Activated T-cell treated with anti-CD3 and anti-CD28 coated beads, Interleukin-2, amount 50 U/mL, for 24 hours (primary cell): ENCODE measurements around the gene TRIM47.
A peak's percentile ranks its signal among the peaks of the same experiment; 100 is the strongest.
"Not testable (repeated sequence)": the region's sequence is repeated elsewhere in the genome, so short reads cannot be mapped to it uniquely, and the experiment has no call there.

ENCODE experiments used
- DNase-seq: peaks from one replicate; pipeline ENCODE4 v3.0.0-alpha.2; 2020
- H3K27ac Mint-ChIP-seq: 2 replicates; pipeline ENCODE4 v1.8.0; 2020; ENCODE audit warnings: mild to moderate bottlenecking, mixed read lengths
- H3K27me3 Mint-ChIP-seq: 2 replicates; pipeline ENCODE4 v1.8.0; 2020; ENCODE audit warnings: mixed read lengths
- H3K36me3 Mint-ChIP-seq: 2 replicates; pipeline ENCODE4 v1.8.0; 2020; ENCODE audit warnings: low read depth, mixed read lengths
- H3K4me1 Mint-ChIP-seq: 2 replicates; pipeline ENCODE4 v1.8.0; 2020; ENCODE audit warnings: low read depth, mixed read lengths
- H3K4me3 Mint-ChIP-seq: 2 replicates; pipeline ENCODE4 v1.8.0; 2020; ENCODE audit warnings: mild to moderate bottlenecking, moderate library complexity, mixed read lengths
- H3K9me3 Mint-ChIP-seq: 2 replicates; pipeline ENCODE4 v1.8.0; 2020; ENCODE audit warnings: mixed read lengths

TRIM47 gene

DNA sequence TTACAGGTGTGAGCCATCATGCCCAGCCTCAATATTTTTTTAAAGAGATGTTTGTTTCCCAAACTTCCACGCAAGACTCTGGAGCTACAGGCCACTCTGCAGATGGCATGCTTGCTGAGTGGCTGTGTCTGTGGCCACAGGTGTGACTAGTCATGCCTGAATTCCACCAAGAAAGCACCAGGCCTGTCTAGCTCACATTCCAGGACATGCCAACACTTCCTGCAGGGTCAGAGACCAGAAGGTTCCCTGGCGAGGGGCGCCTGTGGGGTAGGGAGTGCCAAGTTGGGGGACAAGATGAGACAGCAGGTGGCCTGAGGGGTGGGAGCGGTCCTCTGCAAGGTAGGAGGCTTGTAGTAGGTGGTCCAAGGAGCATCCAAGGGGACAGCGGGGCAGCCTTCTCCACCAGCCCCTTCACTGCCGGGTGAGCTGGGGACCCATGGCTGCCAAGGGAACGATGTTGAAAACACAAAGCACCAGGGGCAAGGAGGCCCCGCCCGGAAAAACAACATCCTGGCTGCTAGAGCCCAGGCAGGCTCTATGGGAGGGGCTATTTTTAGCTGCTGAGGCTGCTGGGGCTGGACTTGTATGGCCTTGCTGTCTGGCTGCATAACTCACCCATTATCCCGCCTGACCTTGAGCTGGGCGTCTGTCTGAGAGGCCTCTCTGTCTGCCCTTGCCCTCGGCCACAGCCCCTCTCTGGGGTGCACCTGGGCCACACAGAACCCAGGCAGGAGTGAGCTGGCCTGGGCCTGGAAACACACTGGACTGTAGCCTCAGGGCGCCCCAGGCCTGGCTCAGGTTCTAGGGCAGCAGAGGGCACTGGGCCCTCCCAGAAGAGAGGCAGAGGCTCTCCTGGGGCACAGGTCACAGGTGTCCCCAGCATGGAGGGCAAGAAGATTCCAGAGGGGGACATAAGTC lies 5.7 kb downstream of the TRIM47 start:
- H3K9me3 Mint-ChIP-seq, result no peaks in the 10 kb centered on the region
- H3K4me1 Mint-ChIP-seq, result peaks cover 38% of the 10 kb centered on the region
- H3K27me3 Mint-ChIP-seq, result no peaks in the 10 kb centered on the region
- H3K36me3 Mint-ChIP-seq, result peaks cover 25% of the 10 kb centered on the region
- DNase-seq, result no peak
- peak overlapping the region; percentile 63 for H3K27ac Mint-ChIP-seq
- H3K4me3 Mint-ChIP-seq, result no peak overlapping the region

DNA sequence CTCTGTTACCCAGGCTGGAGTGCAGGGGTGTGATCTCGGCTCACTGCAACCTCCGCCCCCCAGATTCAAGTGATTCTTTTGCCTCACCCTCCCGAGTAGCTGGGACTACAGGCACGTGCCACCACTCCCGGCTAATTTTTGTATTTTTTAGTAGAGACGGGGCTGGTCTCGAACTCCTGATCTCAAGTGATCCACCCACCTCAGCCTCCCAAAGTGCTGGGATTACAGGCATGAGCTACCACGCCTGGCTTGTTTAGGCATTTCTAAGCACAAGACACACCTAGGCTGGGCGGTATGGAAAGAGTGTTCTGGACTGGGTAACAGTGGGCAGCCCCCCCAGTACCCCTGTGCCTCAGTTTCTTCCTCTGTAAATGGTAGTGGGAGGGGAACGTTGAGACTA lies 8.2 kb downstream of the TRIM47 start:
- H3K4me1 Mint-ChIP-seq, result peaks cover 19% of the 10 kb centered on the region

DNA sequence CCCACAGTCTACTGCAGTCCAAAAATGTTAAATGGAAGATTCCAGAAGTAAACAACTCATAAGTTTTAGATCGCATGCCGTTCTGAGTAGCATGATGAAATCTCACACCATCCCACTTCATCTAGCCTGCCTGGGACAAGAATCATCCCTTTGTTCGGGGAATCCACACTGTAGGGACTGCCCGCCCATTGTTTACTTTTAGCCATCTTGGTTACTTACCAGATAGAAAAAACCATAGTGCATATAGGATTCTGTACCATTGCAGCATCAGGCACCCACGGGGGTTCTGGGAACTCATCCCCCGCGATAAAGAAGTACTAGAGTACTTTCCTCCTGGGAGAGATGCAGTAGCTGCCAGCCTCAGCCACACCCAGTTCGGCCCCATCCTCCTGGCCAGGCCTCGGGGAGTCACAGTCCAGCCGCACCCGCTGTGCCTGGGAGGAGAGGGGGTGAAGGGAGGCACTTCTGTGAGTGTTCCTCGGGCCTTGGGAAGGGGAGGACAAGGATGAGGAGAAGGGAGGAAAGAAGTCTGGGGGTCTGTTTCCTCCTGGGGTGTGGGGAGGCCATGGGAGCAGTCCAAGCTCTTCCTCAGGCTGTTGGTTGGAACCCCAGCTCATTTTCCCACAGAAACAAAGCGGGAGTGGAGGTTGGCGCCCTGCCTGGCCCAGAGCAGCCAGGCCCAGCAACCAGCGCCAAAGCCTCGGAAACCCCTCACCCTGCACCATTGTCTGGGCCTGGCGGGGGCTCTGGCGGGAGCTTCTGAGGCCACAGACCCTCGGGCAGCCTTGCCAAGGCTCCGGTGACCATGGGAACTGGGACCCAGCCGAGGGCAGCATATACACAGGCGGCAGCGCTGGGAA lies 8.9 kb downstream of the TRIM47 start:
- peaks cover 5% of the 10 kb centered on the region for H3K36me3 Mint-ChIP-seq
- peaks cover 25% of the 10 kb centered on the region for H3K4me1 Mint-ChIP-seq
- H3K4me3 Mint-ChIP-seq, result no peak overlapping the region
- no peak for DNase-seq
- no peak overlapping the region for H3K27ac Mint-ChIP-seq
- H3K9me3 Mint-ChIP-seq, result no peaks in the 10 kb centered on the region
- H3K27me3 Mint-ChIP-seq, result no peaks in the 10 kb centered on the region

More for the DNA sequence above, 8.2 kb downstream of the TRIM47 start:
- H3K4me3 Mint-ChIP-seq, H3K9me3 Mint-ChIP-seq, H3K36me3 Mint-ChIP-seq, H3K27ac Mint-ChIP-seq, DNase-seq, H3K27me3 Mint-ChIP-seq: not testable (repeated sequence)

- H3K27ac Mint-ChIP-seq, result not testable (repeated sequence)
These were observed 9.6 kb downstream of the TRIM47 start for GRCh38 chr17:75868730-75869281.

GRCh38 chr17:75865404-75866188 lies 12.8 kb downstream of the TRIM47 start:
- H3K9me3 Mint-ChIP-seq, H3K36me3 Mint-ChIP-seq, DNase-seq, H3K27me3 Mint-ChIP-seq, H3K4me3 Mint-ChIP-seq: not testable (repeated sequence)
- Mint-ChIP-seq H3K4me1 (peaks cover 18% of the 10 kb centered on the region), H3K27ac (peak overlapping the region; percentile 18)

More at GRCh38 chr17:75868730-75869281, 9.6 kb downstream of the TRIM47 start:
- H3K4me1 Mint-ChIP-seq, result peaks cover 27% of the 10 kb centered on the region
- H3K27me3 Mint-ChIP-seq, H3K9me3 Mint-ChIP-seq, H3K36me3 Mint-ChIP-seq, H3K4me3 Mint-ChIP-seq, DNase-seq: not testable (repeated sequence)

DNA sequence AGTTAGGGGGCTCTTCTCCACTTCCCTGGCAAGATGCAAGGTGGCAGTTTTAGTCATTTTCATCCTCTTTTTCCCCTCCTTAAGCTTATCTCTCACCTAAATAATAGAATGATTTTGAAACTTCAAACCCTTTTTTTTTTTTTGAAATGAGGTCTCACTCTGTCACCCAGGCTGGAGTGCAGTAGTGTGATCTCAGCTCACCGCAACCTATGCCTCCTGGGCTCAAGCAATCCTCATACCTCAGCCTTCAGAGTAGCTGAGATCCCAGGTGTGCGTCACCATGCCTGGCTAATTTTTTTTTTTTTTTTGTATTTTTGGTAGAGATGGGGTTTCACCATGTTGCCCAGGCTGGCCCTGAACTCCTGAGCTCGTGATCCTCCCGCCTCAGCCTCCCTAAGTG lies 13.5 kb downstream of the TRIM47 start:
- not testable (repeated sequence) for H3K9me3 Mint-ChIP-seq, H3K27me3 Mint-ChIP-seq, DNase-seq, H3K4me3 Mint-ChIP-seq, H3K36me3 Mint-ChIP-seq
- Mint-ChIP-seq H3K4me1 (peaks cover 18% of the 10 kb centered on the region), H3K27ac (peak overlapping the region; percentile 83)

- Mint-ChIP-seq H3K4me1 (peaks cover 21% of the 10 kb centered on the region), H3K9me3 (no peaks in the 10 kb centered on the region), H3K4me3 (no peak overlapping the region), H3K36me3 (no peaks in the 10 kb centered on the region), H3K27me3 (no peaks in the 10 kb centered on the region), H3K27ac (peak overlapping the region; percentile 83)
- DNase-seq, result peak; percentile 54
These were observed 13.9 kb downstream of the TRIM47 start for GRCh38 chr17:75864448-75864871.

DNA sequence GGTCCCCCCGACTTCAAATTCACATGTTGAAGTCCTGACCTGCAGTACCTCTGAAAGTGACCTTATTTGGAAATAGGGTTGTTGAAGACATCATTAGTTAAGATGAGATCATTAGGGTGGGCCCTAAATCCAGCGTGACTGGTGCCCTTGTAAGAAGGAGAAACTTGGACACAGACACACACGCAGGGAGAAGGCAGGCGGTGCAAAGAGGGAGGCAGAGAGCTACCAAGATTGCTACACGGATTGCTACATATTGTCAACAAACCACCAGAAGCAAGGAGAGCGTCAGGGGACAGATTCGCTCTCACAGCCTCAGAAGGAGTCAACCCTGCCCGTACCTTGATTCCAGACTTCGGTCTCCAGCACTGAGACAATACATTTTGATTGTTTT lies 16.5 kb downstream of the TRIM47 start:
- no peak for DNase-seq
- no peak overlapping the region for H3K4me3 Mint-ChIP-seq
- H3K4me1 Mint-ChIP-seq, result peaks cover 36% of the 10 kb centered on the region
- H3K36me3 Mint-ChIP-seq, result no peaks in the 10 kb centered on the region
- H3K9me3 Mint-ChIP-seq, result no peaks in the 10 kb centered on the region
- H3K27me3 Mint-ChIP-seq, result no peaks in the 10 kb centered on the region
- H3K27ac Mint-ChIP-seq, result no peak overlapping the region

GRCh38 chr17:75859358-75859757 lies 19.0 kb downstream of the TRIM47 start:
- H3K9me3 Mint-ChIP-seq, DNase-seq, H3K27me3 Mint-ChIP-seq, H3K36me3 Mint-ChIP-seq, H3K4me3 Mint-ChIP-seq, H3K27ac Mint-ChIP-seq: not testable (repeated sequence)
- H3K4me1 Mint-ChIP-seq, result peaks cover 34% of the 10 kb centered on the region

DNA sequence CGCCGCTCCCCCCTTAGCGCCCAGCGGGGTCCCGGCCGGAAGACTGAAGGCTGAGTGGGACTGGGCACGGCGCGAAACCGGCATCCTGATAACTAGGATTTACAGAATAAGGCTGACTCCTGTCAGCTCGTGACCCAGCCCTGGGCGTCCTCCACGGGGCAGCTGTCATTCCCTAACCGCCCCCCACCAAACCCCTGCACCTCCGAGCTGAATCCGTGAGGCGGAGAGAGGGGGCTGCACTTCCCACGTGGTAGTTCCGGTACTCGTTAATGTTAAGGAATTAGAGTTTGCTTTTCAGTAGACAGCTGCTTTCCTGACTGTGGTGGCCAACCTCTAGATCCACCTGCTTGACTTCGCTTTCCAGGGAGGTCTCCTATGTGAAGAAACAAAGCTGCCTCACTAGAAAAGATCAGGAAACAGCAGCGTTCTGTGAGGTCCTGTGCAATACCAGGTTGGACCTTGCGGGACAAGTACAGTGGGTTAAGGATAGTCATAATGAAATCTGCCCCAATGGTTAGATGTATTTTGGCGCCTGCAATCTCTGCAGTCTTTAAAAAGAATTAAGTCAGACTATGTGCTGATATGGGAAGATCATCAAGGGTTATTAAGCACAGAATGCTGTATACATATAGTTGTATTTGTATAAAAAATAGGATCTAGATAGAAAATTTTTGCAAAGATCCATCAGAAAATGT lies 22.2 kb downstream of the TRIM47 start:
- no peak for DNase-seq

DNA sequence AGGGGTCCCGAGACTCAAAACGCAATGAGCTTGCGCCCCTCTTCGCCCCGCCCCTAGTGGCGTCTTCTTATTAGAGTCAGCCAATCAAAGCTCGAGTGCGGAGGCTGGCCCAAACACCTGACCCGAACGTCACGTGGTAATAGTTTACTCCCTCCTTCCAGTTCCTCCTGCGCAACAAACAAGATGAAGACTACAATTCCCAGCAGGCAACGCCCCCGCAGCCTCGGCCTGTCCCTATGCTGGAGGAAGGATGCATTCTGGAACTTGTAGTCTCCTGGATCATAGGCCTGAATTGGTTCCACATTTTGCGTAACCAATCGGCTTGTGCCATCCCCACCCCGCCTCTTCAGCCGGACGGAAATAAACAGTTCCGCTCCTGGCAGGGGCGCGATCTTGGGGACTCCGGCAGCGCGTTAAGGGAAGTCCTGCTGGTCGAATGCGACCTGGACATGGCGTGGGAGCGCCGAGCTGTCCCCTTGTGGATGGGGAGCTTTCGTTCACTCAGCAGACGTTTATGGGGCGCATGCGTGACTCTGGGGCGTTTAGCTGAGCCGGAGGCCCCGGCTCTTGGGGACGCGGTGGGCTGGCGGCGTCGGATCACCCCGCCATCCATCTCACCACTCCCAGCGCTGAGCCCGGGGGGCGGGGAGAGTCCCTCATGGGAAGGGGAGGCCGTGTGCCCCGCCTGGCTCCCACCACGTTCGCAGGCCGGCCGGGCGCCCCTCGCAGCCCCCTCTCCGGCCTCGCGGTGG lies 22.9 kb downstream of the TRIM47 start, which contains the start of gene WBP2:
Gene WBP2 (minus strand): TSS at position 26 of the 752 bp plus-strand sequence. CDS start 38 bp downstream, outside the sequence.
- no peaks in the 10 kb centered on the region for H3K27me3 Mint-ChIP-seq
- no peak within 1 kb of the TSS for H3K4me3 Mint-ChIP-seq
- H3K4me1 Mint-ChIP-seq, result peaks cover 42% of the 10 kb centered on the region
- H3K27ac Mint-ChIP-seq, result peak within 1 kb of the TSS; percentile 89
- DNase-seq, result peak; percentile 95
- H3K36me3 Mint-ChIP-seq, result peaks cover 14% of the 10 kb centered on the region
- no peaks in the 10 kb centered on the region for H3K9me3 Mint-ChIP-seq

More for the DNA sequence above, 22.2 kb downstream of the TRIM47 start:
- Mint-ChIP-seq H3K27ac (peak overlapping the region; percentile 89), H3K4me1 (peaks cover 43% of the 10 kb centered on the region), H3K27me3 (no peaks in the 10 kb centered on the region), H3K36me3 (peaks cover 7% of the 10 kb centered on the region), H3K4me3 (no peak overlapping the region), H3K9me3 (no peaks in the 10 kb centered on the region)

DNA sequence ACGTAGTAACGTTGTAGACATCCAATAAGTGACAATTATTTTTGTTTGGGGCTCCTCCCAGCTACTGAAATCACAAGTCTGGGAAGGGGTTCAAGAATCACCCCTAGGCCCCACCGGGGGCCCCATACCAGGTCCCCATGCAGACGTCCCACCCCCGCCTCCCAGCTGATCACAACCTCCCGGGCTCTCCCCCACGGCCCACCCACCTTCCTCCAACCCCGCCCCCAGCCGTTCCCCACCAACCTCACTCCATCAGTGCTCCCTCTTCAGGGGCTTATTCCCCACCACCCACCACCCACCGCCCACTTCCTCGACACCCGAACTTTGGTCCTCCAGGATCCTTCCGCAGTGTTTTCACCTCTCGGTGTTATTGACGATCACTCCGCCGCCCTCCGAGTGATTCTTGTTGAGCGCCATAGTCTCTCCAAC lies 23.5 kb downstream of the TRIM47 start:
- no peak for DNase-seq
- Mint-ChIP-seq H3K9me3 (no peaks in the 10 kb centered on the region), H3K27me3 (no peaks in the 10 kb centered on the region), H3K4me1 (peaks cover 42% of the 10 kb centered on the region), H3K36me3 (peaks cover 17% of the 10 kb centered on the region), H3K27ac (no peak overlapping the region), H3K4me3 (no peak overlapping the region)
